Effector CD8-positive, alpha-beta T cell (primary cell): ENCODE measurements around the gene ATP6V1F.

ENCODE experiments used
- DNase-seq: peaks from one replicate; lab custom pipeline; 2025; lab: John Stamatoyannopoulos, UW

The ATP6V1F gene

DNA sequence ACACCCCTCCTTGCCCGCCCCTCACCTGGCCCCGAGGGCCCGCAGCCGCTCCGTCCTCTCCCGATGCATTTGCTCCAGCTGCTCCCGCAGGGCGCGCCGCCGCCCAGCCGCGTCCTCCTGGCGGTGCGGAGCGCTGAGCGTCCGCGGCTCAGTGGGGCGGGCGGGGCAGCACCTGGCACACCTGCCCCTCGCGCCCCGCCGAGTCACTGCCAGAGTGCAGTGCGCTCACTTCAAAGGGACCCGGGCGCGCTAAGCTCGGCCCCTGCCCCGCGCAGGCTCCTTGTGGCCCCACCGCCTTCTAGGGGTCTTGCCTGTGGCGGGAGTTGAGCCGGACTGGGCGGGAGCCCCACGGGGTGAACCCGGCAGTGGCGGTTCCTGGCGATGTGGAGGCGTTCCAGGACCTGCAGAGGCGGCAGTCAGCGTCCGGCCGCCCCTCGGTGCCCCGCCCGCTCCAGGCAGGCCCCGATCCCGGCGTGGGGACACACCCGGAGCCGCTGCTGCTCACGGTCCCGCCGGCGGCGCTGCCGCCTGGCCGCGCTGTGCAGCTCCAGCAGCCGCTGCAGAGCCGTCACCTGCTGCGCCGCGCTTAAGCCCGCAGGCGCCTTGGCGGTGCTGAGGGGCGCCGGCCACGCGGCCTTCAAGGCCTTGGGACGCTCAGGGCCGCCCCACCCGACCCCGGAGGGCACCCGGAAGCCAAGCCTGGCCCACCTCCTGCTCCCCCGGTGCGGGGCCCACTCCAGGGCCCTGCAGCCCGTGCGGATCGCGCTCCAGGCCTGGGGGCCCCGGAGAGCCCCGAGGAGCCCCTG lies 6.7 kb downstream of the ATP6V1F start:
- DNase-seq, result peak; percentile 23

DNA sequence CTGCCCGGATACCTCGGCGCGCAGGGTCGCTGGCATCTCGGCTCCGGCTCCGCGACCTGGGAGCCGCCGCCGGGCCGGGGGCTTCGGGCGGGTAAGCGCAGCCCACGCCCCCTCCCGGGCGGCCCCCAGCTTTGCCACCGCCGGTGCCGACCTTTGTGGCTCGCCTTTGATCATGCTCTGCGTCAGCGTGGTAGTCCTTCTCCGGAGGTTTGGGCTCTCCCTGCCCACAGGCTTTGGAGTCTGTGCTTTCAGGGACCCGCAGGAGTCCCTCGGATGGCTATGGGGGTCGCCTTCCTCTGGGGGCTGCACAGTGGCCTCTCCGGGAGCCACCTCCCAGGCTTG lies 7.3 kb downstream of the ATP6V1F start:
- DNase-seq, result no peak

DNA sequence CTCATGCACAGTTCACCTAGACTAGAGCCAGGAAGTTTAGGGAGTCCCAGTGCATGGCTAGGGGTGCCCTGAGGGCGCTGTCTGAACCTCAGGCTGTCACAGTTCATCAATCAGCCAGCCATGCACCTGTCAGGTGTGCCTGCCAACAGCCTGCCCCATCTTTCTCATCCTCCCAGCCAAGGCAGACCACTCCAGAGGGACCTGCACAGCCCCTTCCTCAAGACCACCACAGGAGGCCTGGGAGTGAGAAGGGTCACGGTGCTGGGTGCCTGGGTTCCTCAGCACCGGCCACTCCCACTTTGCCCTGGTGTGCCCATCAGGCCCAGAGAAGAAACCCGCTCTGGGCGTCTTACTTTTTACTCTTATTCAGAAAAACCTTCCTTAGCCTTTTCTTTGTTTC lies 8.4 kb downstream of the ATP6V1F start:
- DNase-seq, result no peak

DNA sequence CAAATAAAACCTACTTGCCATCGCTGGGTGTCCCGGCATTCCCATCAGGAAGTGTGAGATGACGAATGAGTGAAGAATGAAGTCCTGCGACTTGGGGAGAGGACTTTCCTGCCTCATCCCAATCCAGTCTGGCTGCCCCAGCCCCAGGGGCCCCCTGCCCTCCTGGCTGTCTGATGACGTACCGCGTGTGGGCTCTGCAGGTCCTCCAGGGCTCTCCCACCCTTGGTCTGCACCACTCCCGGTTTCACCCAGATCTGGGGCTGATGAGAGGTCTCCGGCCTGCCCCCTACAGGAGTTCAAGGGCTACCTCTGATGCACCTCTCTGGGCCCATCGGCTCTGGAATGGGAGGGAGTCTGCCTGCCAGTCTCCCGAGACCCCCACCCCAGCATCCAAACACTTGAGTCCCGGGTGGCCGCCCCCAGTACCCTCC lies 9.8 kb downstream of the ATP6V1F start:
- no peak for DNase-seq

DNA sequence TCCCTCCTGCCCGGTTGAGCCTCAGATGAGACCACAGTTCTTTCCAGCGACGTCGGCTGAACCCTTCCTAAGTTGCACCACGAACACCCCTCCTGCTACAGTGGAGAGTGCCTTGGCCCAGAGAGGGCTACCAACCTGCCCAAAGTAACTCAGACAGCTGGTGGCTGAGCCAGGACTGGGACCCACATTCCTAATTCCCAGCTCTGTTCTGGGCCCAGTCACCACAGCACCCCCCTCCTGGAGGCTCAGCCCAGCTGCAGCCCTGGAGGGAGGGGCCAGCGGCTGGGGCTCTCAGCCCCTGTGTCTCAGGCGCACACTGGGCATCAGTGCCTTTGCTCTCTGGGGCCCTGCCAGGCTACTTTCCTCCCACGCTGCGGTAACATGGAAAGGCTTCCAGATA lies 10.6 kb downstream of the ATP6V1F start:
- no peak for DNase-seq

DNA sequence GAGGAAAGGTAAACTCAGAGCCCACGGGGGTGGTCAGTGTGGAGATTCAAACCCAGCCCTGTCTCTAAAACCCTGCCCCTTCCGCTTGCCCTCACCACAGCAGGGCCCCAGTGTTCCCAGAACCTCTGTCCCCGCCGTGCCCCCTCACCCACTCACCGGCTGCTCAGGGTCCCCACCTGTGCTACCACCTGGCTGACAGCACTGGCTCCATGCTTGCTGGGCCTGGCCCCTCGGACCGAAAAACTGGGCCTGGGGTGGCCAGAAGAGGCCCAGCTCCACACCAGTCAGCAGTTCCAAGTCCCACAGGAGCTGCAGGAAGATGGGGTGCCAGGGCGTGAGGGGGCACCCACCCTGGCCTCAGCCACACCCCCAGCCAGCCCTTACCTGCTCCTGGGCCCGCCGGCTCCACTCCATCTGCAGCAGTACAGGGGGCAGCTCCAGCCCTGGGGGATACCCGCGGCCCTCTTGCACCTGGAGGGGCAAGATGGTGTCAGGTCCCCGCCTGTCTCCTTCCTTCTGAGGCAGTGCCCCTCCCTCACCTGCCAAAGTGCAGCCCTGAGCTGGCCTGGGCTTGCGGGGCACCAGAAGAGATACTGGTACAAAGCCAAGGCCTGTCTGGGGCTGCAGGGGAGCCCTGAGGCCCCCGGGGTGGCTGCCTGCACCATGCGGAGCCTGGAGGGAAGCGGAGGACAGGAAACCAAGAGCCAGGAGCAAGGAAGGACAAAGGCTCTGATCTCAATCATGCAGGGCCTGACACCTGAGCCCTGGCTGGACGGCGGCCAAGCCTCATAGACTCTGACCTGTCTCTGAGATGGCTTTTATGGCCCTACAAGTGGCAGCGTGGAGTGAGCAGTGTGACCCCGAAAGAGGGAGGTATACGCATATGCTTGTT lies 11.7 kb downstream of the ATP6V1F start:
- DNase-seq, result no peak

- DNase-seq, result no peak
These were observed 12.9 kb downstream of the ATP6V1F start for GRCh38 chr7:128875523-128875948.

DNA sequence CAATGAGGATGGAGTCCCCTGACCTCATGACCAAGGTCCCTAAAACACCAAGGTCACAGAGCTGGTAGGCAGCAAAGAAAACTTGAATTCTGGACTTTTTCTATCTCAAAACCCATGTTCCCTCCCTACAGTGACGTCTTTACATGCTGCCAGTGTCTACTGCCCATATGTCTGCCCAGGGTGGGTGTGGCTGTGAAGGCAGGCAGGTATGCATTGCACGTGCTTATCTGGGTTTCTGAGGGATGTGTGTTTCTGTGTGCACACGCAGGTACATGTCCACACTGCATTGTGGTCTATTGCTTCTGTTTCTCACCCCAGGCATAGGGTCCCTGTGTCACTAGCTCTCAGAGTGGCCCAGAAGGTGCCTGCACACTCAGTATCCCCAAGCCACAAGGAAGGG lies 13.5 kb downstream of the ATP6V1F start:
- DNase-seq, result no peak

DNA sequence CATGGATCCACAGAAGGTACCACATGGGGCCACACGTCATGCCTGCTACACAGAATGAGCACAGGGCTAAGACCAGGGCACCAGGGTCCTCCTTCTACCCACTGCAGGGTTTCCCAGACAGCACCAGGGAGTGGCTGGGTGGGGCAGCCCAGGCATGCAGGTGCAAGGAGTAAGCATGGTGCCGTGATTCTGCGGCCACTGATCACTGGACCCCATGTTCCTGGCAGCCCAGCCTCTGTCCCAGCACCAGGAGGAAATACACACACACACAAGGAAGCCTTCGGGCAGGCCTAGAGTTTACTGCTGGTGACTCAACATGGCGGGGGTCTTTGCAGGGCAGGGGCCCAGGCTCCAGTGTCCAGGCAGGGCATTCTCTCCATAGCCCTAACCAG lies 13.9 kb downstream of the ATP6V1F start:
- no peak for DNase-seq

- no peak for DNase-seq
These were observed 14.5 kb downstream of the ATP6V1F start for GRCh38 chr7:128876978-128877755.

GRCh38 chr7:128877756-128878120 lies 15.1 kb downstream of the ATP6V1F start:
- DNase-seq, result no peak

DNA sequence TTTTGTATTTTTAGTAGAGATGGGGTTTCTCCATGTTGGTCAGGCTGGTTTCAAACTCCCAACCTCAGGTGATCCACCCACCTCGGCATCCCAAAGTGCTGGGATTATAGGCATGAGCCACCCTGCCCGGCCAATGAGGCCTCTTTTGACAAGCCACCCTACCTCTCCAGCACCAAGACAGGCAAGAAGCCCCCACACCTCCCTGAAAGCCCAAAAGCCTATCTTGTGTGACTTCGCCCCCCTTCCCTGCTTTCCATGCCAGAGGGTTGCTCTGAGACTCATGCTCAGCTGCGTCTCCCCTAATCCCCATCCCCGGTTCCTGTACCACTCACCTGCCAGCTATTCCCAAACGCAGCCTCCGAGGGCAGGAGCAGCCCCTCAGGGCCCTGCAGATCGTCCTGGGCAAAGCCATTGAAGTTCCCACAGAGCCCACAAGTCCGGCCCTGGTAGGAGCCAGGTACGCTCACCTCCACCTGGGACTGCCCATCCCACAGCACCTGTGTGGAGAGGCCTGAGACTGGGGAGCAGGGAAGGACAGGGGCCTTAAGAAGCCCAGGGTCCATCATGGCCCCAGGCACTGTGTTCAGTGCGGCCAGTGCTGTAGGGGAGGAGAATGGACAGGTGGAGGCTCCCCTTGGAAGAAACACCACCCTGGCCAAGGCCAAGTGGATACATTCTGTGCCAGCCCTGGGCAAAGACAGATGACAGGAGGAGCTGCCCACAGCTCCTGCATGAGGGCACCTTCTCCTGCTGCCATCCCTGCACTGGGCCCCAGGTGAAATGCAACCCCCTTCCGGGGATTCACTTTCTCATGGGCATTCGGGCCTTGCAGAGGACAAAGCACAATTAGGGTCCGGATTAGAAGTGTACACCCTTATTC lies 15.8 kb downstream of the ATP6V1F start:
- DNase-seq, result no peak

GRCh38 chr7:128879461-128879938 lies 16.8 kb downstream of the ATP6V1F start:
- no peak for DNase-seq

DNA sequence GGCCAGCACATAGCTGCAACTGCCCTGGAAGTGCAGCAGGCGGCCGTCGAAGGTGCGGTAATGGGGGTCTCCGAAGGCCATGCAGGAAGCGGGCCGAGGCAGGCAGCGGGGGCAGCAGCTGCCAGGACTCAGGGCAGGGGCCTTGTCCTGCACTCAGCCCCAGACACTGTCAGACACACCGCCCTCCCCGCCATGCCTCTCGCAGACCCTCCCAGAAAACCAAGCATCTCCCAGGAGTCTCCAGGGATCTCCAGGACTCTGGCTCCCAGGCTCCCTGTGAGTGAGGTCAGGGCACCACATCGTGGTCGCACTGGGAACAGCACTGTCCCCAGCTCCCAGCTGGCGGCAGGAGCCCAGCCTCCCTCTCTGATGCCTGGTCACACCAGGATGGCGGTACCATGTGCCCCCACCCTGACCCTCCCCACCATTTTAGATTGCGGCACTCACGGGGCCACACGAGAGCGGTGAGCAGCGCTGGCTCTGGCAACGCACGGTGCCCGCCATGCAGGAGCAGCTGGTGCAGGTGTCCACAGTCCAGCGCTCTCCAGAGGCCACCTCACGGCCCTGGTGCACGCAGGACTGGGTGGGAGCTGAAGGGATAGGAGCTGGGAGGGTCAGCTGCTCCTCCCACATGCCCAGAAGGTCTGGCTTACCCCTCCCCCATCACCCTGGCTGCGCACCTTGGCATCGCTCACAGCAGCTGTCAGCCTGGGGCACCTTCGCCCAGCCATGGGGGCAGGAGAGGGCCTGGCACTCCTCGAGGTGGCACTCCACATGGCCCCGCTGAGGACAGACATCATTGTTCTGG lies 17.5 kb downstream of the ATP6V1F start:
- no peak for DNase-seq

DNA sequence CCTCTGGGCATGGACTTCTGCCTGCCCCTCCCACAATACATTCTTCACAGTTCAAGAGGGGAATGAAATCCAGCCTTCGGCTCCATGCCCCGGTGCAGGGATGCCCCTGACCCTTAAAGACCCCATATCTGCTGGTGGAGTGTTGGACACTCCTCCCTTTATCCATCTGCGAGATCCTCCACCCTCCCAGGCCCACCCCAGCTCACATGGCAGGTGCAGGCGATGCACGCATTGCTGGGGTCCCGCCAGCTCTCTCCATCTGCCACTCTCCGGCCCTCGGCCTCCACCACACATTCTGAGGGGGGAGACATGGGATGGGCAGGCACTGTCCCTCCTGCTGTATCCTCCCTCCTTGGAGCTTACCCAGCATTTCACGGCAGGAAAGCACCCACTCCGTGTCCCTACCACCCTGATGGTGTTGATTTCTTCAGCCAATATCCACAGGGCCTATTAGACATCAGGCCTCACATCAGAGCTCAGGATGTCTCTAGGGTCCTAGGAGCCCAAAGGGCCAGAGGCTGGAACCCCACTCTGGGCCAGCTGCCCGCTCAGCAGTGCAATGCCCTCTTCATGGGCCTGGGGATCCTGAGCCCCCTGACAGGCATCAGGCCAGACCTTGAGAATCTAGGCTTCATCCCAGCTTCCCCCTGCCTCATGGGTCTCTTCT lies 18.3 kb downstream of the ATP6V1F start:
- no peak for DNase-seq

GRCh38 chr7:128881458-128882125 lies 18.9 kb downstream of the ATP6V1F start:
- DNase-seq, result no peak

DNA sequence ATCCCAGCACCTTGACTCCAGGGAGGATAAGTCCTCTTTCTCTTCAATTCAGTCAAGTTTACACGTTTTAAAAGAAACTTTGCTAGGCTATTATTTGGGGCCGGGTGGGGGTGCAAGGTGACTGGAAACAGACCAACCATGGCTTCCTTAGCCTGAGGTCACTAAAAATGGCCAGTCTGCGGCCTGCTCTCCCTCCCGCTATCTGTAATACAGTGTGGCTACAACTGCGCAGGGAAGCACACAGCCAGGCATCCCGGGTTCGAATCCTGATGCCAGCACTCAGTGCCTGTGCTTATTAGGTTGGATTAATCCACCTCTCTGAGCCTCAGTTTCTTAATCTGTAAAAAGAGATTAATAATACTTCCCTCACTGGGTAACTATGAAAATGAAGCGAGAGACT lies 19.5 kb downstream of the ATP6V1F start:
- no peak for DNase-seq

DNA sequence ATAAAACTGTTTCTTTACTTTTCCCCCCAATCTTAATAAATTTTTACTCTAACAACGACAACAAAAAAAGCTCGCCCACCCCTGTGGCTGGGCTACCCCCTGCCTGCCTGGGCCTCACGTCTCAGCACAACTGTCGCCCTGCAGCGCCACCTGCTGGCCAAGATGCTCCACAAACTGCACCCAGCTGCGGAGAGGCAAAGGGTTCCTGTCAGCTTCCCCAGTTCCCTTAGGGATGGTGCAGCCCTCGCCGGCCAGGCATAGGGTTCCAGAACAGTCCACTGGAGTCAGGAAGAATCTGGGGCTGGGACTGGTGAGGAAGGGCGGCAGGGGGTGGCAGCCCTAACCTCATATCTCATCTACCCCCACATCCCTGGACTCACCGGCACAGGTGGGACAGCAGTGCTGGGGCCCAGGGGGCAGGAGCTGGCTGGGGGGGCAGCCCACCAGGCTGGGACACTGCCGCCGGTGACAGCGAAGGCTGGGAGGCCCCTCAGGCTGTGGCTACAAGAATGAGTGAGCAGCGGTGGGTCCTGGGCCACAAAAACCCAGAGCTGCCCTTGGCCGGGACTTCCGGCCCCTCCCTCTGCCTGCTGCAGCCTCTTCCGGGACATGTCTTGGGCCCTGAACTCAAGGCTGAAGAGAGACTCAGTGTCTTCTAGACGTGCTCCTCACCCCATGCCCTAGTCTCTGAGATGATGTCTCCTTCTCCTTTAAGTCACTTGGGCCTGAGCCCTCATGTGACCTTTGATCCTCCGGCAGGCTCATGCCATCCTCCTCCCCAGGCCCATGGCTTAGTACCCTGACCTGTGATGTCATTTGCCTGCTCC lies 21.2 kb downstream of the ATP6V1F start:
- peak; percentile 80 for DNase-seq
